SK-N-SH (cell line): Measurements from ENCODE around the gene KRT75. TPM values are rescaled to one million over a fixed set of nuclear protein-coding genes. Genes with fewer than 3 reads are reported as not detected.

Experiments used
- CTCF ChIA-PET: fragments of 300-600, 350-600 bp; formaldehyde crosslinking; extraction: SDS; loops from one replicate; lab custom pipeline; 2021; lab: Yijun Ruan, JAX
- POLR2A ChIA-PET: fragments of 350-600 bp; sonication (Branson Sonifier 250); formaldehyde crosslinking; extraction: SDS; loops from one replicate; lab custom pipeline; 2020; ENCODE audit warnings: antibody characterized with exemption, inconsistent platforms; lab: Yijun Ruan, JAX
- DNase-seq: peaks from one replicate; pipeline ENCODE4 v3.0.0; 2012
- H2AFZ ChIP-seq: fragments of 200-600 bp; sonication (generic); 2 replicates; pipeline ENCODE4 v1.8.1; 2016; ENCODE audit warnings: antibody characterized with exemption, mild to moderate bottlenecking, low read depth
- H3F3A ChIP-seq: fragments of 200-600 bp; sonication (generic); replicated peaks from 2 replicates; pipeline ENCODE3; 2016; ENCODE audit warnings: antibody characterized with exemption, mild to moderate bottlenecking; ENCODE audit not compliant: insufficient read depth
- H3K27ac ChIP-seq, 2 experiments: fragments of 200-500 bp in 1 of 2; fragments of 200-600 bp in 1 of 2; sonication (Bioruptor generic) in 1 of 2; sonication (generic), shearing (Covaris generic) in 1 of 2; 2 replicates each; pipeline versions ENCODE4 v1.5.1 to v1.6.1; 2014 to 2016; ENCODE audit warnings: low read depth in 2 of 2, inconsistent platforms in 1 of 2, low read length in 1 of 2, mild to moderate bottlenecking in 1 of 2, mixed read lengths in 1 of 2
- H3K27me3 ChIP-seq: fragments of 200-600 bp; sonication (generic), shearing (Covaris generic); 2 replicates; pipeline ENCODE4 v1.6.1; 2016; ENCODE audit warnings: mixed run types; ENCODE audit not compliant: insufficient read depth
- H3K36me3 ChIP-seq, 2 experiments: fragments of 200-500 bp in 1 of 2; fragments of 200-600 bp in 1 of 2; sonication (Bioruptor generic) in 1 of 2; sonication (generic) in 1 of 2; replicated peaks in 1 of 2; 2 replicates each; pipeline versions ENCODE3 to v1.5.1; 2014 to 2016; ENCODE audit warnings: low read length in 1 of 2, mild to moderate bottlenecking in 1 of 2; ENCODE audit not compliant: insufficient read depth in 2 of 2, control insufficient read depth in 1 of 2
- H3K4me1 ChIP-seq, 2 experiments: fragments of 200-500 bp in 1 of 2; fragments of 200-600 bp in 1 of 2; sonication (Bioruptor generic) in 1 of 2; sonication (generic), shearing (Covaris generic) in 1 of 2; 2 replicates each; pipeline versions ENCODE4 v1.5.1 to v1.6.1; 2014 to 2016; ENCODE audit warnings: low read depth in 1 of 2, low read length in 1 of 2, mixed run types in 1 of 2; ENCODE audit not compliant: insufficient read depth in 2 of 2, control insufficient read depth in 1 of 2
- H3K4me2 ChIP-seq: fragments of 200-600 bp; sonication (generic), shearing (Covaris generic); 2 replicates; pipeline ENCODE4 v1.6.1; 2017; ENCODE audit warnings: mixed run types
- H3K4me3 ChIP-seq, 2 experiments: fragments of 200-500 bp in 1 of 2; fragments of 200-600 bp in 1 of 2; sonication (Bioruptor generic) in 1 of 2; sonication (generic), shearing (Covaris generic) in 1 of 2; 2 replicates each; pipeline versions ENCODE4 v1.5.1 to v1.8.1; 2014 to 2016; ENCODE audit warnings: low read depth in 2 of 2, inconsistent platforms in 1 of 2, low read length in 1 of 2, mild to moderate bottlenecking in 1 of 2, mixed read lengths in 1 of 2, moderate library complexity in 1 of 2
- H3K79me2 ChIP-seq: fragments of 200-600 bp; sonication (generic); 2 replicates; pipeline ENCODE4 v1.8.1; 2017; ENCODE audit warnings: mild to moderate bottlenecking; ENCODE audit not compliant: insufficient read depth
- H3K9ac ChIP-seq: fragments of 200-600 bp; sonication (generic); 2 replicates; pipeline ENCODE4 v1.6.1; 2017; ENCODE audit warnings: mixed run types
- H3K9me2 ChIP-seq: fragments of 200-600 bp; sonication (generic); 2 replicates; pipeline ENCODE4 v1.6.1; 2017; ENCODE audit warnings: mixed run types
- H3K9me3 ChIP-seq: fragments of 200-600 bp; sonication (generic); 2 replicates; pipeline ENCODE4 v1.6.1; 2017; ENCODE audit warnings: mixed run types, mild to moderate bottlenecking, moderate library complexity
- H4K20me1 ChIP-seq: fragments of 200-600 bp; sonication (generic); 2 replicates; pipeline ENCODE4 v1.6.1; 2017; ENCODE audit warnings: mild to moderate bottlenecking, mixed run types; ENCODE audit not compliant: insufficient read depth
- CTCF ChIP-seq: fragments of 200-600 bp; sonication (generic); IDR thresholded peaks from 2 replicates; pipeline ENCODE4 v1.6.1; 2017; ENCODE audit warnings: antibody characterized with exemption, mild to moderate bottlenecking, moderate library complexity
- EZH2phosphoT487 ChIP-seq: fragments of 200-600 bp; sonication (generic); IDR thresholded peaks from 2 replicates; pipeline ENCODE4 v1.6.1; 2017; ENCODE audit warnings: low read depth, mixed run types, mild to moderate bottlenecking, antibody characterized with exemption, moderate library complexity, borderline replicate concordance
- FOXJ3 ChIP-seq: sonication (generic); formaldehyde crosslinking; IDR thresholded peaks from 2 replicates; pipeline ENCODE4 v1.5.1; 2020; ENCODE audit warnings: mild to moderate bottlenecking, missing genetic modification reagents
- FOXM1 ChIP-seq: IDR thresholded peaks from 2 replicates; pipeline ENCODE4 v1.4.0; 2012; ENCODE audit warnings: low read depth, mild to moderate bottlenecking
- GABPA ChIP-seq: IDR thresholded peaks from 2 replicates; pipeline ENCODE4 v1.4.0; 2012; ENCODE audit warnings: low read depth, mild to moderate bottlenecking
- RFX5 ChIP-seq: IDR thresholded peaks from 2 replicates; pipeline ENCODE4 v1.6.1; 2012; ENCODE audit warnings: mild to moderate bottlenecking, improper control_type of control experiment, low read length
- RXRA ChIP-seq: IDR thresholded peaks from 2 replicates; pipeline ENCODE4 v1.4.0; 2012; ENCODE audit warnings: low read depth, mild to moderate bottlenecking, borderline replicate concordance
- SIN3A ChIP-seq: IDR thresholded peaks from 2 replicates; pipeline ENCODE4 v1.6.1; 2012; ENCODE audit warnings: low read depth, mild to moderate bottlenecking, low read length, moderate library complexity, borderline replicate concordance
- SMC3 ChIP-seq: IDR thresholded peaks from 2 replicates; pipeline ENCODE4 v1.6.1; 2012; ENCODE audit warnings: low read depth, low read length, improper control_type of control experiment
- TCF12 ChIP-seq: IDR thresholded peaks from 2 replicates; pipeline ENCODE4 v1.4.0; 2012
- TEAD4 ChIP-seq: IDR thresholded peaks from 2 replicates; pipeline ENCODE4 v1.4.0; 2012; ENCODE audit warnings: mild to moderate bottlenecking, borderline replicate concordance; ENCODE audit not compliant: insufficient read depth
- WGBS: methylation state at CpG from one replicate; pipeline ENCODE4 v1.1.6; 2017; ENCODE audit warnings: low lambda C conversion rate; 5-methylcytosine and 5-hydroxymethylcytosine counted together
- polyA plus RNA-seq, 3 experiments: library from polyadenylated mRNA; depleted of rRNA; stranded (reverse); fragments of >200 nt; gene quantifications; 2 replicates each; pipeline ENCODE4 v1.2.3, GENCODE V29; 2012
- TF ChIP-seq, protein P1 (sequence below): IDR thresholded peaks from 2 replicates; pipeline ENCODE4 v1.4.0; 2012; ENCODE audit warnings: low read depth, borderline replicate concordance
- TF ChIP-seq, protein P2 (sequence below): IDR thresholded peaks from 2 replicates; pipeline ENCODE4 v1.4.0; 2012; ENCODE audit warnings: low read depth, borderline replicate concordance
- TF ChIP-seq, protein P3 (sequence below): IDR thresholded peaks from 2 replicates; pipeline ENCODE4; 2012

Gene KRT75
- polyA plus RNA-seq, 1 of the 3 experiments (the other 2 are of a cell fraction): not detected

GRCh38 chr12:52433501-52434080, 580 bp downstream of the KRT75 start:
- H4K20me1 ChIP-seq: no peaks in the 10 kb centered on the region
- H2AFZ ChIP-seq: no peak overlapping the region
- DNase-seq: no peak
- POLR2A ChIA-PET: no interaction called here
- TF ChIP-seq SMC3 (no peak), TEAD4 (no peak), FOXJ3 (CRISPR knock-in tag) (no peak), SIN3A (no peak), CTCF (no peak), RFX5 (no peak), FOXM1 (no peak), EZH2phosphoT487 (no peak), TCF12 (no peak), GABPA (no peak)
- TF ChIP-seq, protein P1, sequence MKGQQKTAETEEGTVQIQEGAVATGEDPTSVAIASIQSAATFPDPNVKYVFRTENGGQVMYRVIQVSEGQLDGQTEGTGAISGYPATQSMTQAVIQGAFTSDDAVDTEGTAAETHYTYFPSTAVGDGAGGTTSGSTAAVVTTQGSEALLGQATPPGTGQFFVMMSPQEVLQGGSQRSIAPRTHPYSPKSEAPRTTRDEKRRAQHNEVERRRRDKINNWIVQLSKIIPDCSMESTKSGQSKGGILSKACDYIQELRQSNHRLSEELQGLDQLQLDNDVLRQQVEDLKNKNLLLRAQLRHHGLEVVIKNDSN: no peak
- H3K9me3 ChIP-seq: no peaks in the 10 kb centered on the region
- no peaks in the 10 kb centered on the region for H3K36me3 ChIP-seq
- no peaks in the 10 kb centered on the region for H3K9me2 ChIP-seq
- no peak overlapping the region for H3K4me3 ChIP-seq
- peaks cover 43% of the 10 kb centered on the region; the same call in 1 of the 2 replicates for H3K27me3 ChIP-seq
- H3K4me1 ChIP-seq: peaks cover 0 to 9% of the 10 kb centered on the region in 2 experiments; a peak in 1 of 4 replicates
- H3K4me2 ChIP-seq: no peak overlapping the region
- no peaks in the 10 kb centered on the region for H3F3A ChIP-seq
- no peak overlapping the region for H3K27ac ChIP-seq
- no peak overlapping the region for H3K9ac ChIP-seq
- no peaks in the 10 kb centered on the region for H3K79me2 ChIP-seq
- CTCF ChIA-PET: interaction anchor here (0.6 to 1.1 kb wide), 2 partner anchors 42 to 153 kb away, joined by 3 read pairs; no protein-coding TSS in a partner anchor
- WGBS: 45% methylated on average over 10 of the region's 12 CpGs

- H3K9ac ChIP-seq: no peak overlapping the region
- no peaks in the 10 kb centered on the region for H3K9me2 ChIP-seq
- no peaks in the 10 kb centered on the region for H3K9me3 ChIP-seq
- TF ChIP-seq CTCF: no peak
- no peak for TF ChIP-seq RXRA
- TF ChIP-seq, protein P2, sequence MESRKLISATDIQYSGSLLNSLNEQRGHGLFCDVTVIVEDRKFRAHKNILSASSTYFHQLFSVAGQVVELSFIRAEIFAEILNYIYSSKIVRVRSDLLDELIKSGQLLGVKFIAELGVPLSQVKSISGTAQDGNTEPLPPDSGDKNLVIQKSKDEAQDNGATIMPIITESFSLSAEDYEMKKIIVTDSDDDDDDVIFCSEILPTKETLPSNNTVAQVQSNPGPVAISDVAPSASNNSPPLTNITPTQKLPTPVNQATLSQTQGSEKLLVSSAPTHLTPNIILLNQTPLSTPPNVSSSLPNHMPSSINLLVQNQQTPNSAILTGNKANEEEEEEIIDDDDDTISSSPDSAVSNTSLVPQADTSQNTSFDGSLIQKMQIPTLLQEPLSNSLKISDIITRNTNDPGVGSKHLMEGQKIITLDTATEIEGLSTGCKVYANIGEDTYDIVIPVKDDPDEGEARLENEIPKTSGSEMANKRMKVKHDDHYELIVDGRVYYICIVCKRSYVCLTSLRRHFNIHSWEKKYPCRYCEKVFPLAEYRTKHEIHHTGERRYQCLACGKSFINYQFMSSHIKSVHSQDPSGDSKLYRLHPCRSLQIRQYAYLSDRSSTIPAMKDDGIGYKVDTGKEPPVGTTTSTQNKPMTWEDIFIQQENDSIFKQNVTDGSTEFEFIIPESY: no peak
- no peak for TF ChIP-seq EZH2phosphoT487
- TF ChIP-seq, protein P3, sequence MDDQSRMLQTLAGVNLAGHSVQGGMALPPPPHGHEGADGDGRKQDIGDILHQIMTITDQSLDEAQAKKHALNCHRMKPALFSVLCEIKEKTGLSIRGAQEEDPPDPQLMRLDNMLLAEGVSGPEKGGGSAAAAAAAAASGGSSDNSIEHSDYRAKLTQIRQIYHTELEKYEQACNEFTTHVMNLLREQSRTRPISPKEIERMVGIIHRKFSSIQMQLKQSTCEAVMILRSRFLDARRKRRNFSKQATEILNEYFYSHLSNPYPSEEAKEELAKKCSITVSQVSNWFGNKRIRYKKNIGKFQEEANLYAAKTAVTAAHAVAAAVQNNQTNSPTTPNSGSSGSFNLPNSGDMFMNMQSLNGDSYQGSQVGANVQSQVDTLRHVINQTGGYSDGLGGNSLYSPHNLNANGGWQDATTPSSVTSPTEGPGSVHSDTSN: no peak
- no peak overlapping the region for H2AFZ ChIP-seq
- WGBS: 27% methylated on average over 6 of the region's 6 CpGs
- H3K79me2 ChIP-seq: no peaks in the 10 kb centered on the region
- no peaks in the 10 kb centered on the region for H3K36me3 ChIP-seq
- ChIA-PET CTCF (interaction anchor here (1.3 kb wide), 1 partner anchor 60 kb away, joined by 3 read pairs; no protein-coding TSS in a partner anchor), POLR2A (no interaction called here)
- no peaks in the 10 kb centered on the region for H3F3A ChIP-seq
- no peak overlapping the region for H3K4me2 ChIP-seq
- no peak overlapping the region for H3K27ac ChIP-seq
- no peak for DNase-seq
- H3K4me1 ChIP-seq: peaks cover 0 to 9% of the 10 kb centered on the region in 2 experiments; a peak in 1 of 4 replicates
- H3K4me3 ChIP-seq: no peak overlapping the region
- H3K27me3 ChIP-seq: peaks cover 49% of the 10 kb centered on the region; the same call in 1 of the 2 replicates
- no peaks in the 10 kb centered on the region for H4K20me1 ChIP-seq
These were observed 1.5 kb downstream of the KRT75 start for GRCh38 chr12:52432559-52433207.
